SK-N-SH (cell line): Measurements from ENCODE around the gene CAPN10.

ENCODE experiments used
- SMC3 ChIP-seq: IDR thresholded peaks from 2 replicates; pipeline ENCODE4 v1.6.1; 2012; ENCODE audit warnings: low read depth, low read length, improper control_type of control experiment
- YY1 ChIP-seq: IDR thresholded peaks from 2 replicates; pipeline ENCODE4 v1.4.0; 2012; ENCODE audit warnings: low read depth, mild to moderate bottlenecking
- TF ChIP-seq, protein P1 (sequence below): fragments of 200-600 bp; sonication (generic); IDR thresholded peaks from 2 replicates; pipeline ENCODE4 v1.6.1; 2017; ENCODE audit warnings: antibody characterized with exemption, mild to moderate bottlenecking, moderate library complexity
- TF ChIP-seq, protein P2 (sequence below): fragments of 150-350 bp; IDR thresholded peaks from 2 replicates; pipeline ENCODE4 v1.6.1; 2017; ENCODE audit warnings: antibody characterized with exemption, low read length, low read depth, borderline replicate concordance

DNA sequence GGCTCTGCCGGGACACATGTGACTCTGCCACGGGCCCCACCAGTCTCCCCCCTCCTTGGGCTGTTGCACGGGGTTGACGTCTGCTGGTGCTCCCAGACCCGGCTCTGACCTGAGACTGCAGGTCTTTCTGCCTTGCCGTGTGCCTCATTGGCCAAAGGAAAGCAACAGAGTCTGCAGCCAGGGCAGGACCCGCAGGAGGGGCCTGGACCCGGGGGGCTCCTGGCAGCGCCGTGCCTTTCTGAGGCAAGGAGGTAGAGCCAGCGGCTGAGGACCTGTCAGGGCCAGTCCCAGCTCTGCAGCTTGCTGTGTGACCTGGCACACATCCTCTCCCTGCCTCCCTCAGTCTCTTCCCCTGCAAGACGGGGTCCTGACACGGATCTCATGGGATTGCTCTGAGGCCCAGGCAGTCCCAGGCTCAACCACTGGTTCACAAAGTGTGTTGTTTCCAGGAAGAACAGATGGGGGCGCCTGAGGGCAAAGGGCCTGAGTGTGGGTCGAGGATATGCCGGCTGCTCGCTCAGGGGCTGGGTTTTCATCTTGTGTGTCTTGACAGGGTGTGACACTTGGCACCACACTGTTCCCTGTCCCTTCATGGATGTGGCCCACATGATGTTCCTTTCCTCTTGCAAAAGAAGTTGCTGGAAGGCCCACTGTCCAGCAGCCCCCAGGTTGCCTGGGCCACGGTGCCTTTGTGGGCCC, 9.0 kb downstream of the CAPN10 start:
- TF ChIP-seq YY1 = no peak
- TF ChIP-seq, protein P1, sequence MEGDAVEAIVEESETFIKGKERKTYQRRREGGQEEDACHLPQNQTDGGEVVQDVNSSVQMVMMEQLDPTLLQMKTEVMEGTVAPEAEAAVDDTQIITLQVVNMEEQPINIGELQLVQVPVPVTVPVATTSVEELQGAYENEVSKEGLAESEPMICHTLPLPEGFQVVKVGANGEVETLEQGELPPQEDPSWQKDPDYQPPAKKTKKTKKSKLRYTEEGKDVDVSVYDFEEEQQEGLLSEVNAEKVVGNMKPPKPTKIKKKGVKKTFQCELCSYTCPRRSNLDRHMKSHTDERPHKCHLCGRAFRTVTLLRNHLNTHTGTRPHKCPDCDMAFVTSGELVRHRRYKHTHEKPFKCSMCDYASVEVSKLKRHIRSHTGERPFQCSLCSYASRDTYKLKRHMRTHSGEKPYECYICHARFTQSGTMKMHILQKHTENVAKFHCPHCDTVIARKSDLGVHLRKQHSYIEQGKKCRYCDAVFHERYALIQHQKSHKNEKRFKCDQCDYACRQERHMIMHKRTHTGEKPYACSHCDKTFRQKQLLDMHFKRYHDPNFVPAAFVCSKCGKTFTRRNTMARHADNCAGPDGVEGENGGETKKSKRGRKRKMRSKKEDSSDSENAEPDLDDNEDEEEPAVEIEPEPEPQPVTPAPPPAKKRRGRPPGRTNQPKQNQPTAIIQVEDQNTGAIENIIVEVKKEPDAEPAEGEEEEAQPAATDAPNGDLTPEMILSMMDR = peak; percentile 31
- TF ChIP-seq SMC3 = peak; percentile 24; the same call in 1 of the 2 replicates
- TF ChIP-seq, protein P2, sequence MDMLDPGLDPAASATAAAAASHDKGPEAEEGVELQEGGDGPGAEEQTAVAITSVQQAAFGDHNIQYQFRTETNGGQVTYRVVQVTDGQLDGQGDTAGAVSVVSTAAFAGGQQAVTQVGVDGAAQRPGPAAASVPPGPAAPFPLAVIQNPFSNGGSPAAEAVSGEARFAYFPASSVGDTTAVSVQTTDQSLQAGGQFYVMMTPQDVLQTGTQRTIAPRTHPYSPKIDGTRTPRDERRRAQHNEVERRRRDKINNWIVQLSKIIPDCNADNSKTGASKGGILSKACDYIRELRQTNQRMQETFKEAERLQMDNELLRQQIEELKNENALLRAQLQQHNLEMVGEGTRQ = no peak
